Central memory CD4-positive, alpha-beta T cell (primary cell): ENCODE measurements around the gene METTL16.

Source experiments
- DNase-seq: peaks from one replicate; pipeline ENCODE4 v3.0.0; 2022

Gene METTL16

DNA sequence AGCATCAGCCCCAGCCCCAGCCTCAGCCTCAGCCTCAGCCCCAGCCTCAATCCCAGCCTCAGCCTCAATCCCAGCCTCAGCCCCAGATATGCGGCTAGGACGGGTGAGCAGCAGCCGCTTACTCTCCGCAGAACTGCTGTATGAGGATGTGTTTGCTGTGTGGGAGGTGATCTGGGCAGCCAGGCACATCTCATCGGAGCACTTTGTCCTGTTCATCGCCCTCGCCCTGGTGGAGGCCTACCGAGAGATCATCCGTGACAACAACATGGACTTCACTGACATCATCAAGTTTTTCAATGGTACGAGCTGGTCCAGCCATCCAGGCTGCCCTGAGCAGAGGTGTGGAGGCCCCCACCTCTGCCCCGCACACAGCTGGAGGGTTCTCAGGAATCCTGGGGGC lies 132.8 kb downstream of the METTL16 start:
- DNase-seq, result no peak

- no peak for DNase-seq
These were observed 134.0 kb downstream of the METTL16 start for GRCh38 chr17:2377659-2378058.

DNA sequence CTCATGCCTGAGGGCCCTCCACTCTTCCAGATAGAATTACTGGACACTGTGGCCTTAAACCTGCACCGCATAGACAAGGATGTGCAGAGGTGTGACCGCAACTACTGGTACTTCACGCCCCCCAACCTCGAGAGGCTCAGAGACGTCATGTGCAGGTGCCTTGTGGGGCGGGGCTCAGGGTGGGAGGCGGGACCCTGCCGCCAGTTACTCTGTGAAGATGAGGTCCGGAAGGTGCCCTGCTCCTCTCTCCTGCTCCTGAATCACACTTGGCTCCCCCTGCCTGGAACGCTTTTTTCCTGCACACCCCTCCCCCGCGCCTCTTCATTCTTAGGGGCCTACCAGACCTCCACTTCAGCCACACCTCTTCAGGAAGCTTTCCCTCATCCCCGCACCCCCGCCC lies 135.6 kb downstream of the METTL16 start:
- no peak for DNase-seq

- DNase-seq, result no peak
These were observed 136.3 kb downstream of the METTL16 start for GRCh38 chr17:2375406-2375805.

DNA sequence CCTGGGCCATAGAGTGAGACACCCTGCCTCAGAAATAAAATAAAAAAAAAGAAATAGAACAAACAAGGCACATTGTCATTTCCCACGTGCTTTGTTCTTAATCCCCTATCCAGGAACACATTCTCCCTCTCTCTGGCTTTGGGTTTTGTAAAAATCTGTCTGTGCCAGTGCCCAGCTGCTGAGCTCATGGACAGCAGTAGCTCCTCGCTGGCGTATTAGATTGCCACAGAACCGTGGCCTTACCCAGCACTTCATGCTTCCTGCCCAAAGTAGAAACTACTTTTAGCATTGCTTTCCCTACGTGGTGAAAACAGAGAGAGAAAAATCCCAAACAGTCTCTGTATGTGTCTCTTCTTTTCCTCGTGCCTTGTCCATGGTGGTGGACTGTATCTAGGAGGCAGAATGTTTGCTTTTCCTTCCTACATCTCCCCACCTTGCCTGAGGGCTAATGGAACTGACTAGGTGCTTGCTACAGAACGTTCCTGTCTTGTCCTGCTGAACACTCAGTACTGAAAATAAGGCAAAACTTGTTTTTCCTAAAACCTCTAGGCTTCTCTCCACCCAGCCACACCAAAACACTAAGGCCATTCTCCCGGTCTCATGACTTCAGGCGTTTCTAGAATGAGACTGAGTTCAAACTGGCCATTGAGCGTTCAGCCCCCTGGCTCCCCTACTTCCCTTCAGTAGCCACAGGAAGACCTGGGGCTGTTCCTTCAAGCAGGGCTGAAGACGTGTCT lies 137.0 kb downstream of the METTL16 start:
- no peak for DNase-seq

GRCh38 chr17:2373179-2373578 lies 138.5 kb downstream of the METTL16 start:
- DNase-seq, result no peak

DNA sequence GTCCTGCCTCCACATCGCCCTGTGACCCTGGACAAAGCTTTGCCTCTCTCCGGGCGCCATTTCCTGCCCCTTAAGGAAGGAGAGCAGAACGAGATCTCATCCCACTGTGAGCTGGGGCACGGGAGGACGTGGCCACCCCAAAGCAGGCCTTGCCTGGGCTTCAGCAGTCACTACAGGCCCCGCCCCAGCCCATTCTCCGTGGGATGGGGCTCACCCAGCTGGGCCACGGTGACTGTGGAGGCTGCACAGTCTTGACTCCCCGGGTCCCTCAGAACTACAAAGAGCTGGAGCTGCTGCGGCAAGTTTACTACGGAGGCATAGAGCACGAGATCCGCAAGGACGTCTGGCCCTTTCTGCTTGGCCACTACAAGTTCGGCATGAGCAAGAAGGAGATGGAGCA lies 139.0 kb downstream of the METTL16 start:
- no peak for DNase-seq

DNA sequence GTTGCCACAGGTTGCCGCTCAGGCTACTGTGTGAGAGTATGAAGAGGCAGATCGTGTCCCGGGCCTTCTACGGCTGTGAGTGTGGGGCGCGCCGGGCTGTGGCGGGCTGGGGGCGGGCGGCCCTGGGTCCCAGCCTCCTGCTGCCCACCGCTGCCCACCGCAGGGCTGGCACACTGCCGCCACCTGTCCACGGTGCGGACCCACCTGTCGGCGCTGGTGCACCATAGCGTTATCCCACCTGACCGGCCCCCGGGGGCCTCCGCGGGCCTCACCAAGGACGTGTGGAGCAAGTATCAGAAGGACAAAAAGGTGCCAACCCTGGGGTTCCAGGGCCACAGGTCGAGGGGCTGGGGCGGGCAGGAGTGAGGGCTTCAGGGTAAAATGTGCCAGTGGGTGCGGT lies 139.5 kb downstream of the METTL16 start:
- DNase-seq, result no peak

DNA sequence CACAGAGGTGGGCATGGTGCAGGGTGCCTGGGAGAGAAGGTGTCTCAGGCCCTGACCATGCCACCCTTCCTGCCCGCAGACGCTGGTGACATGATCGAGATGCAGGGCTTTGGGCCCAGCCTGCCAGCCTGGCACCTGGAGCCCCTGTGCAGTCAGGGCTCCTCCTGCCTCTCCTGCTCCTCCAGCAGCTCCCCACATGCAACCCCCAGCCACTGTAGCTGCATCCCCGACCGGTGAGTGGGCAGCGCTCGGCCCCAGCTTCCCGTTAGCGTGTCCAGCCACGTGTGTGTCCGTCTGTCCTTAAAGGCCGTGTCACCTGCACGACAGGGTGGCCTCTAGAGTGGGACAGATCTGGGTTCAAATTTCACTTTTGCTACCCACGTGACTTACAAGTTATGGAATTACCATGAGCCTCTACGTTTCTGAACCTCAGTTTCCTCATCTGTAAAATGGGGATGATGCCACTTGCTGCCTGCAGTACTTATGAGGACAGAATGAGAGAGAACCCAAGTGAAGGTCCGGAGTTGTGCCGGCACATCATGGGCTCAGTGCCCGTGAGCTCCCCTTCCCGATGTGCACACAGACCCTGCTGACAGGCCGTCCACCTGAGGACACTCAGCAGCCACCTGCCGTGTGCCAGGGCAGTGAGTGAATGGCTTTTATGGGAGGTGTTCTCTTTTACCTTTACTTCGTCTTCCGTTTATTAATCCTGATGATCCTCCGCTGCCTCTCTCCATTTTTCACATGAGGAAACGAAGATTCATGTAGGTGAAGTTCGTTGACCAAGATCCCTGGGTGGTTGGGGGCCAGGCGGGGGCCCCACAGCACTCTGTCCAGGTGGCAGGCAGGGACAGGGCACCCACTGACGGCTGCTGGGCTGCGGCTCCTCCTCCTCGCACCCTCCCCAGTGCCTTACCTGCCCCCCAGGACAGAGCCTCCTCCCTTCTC lies 140.2 kb downstream of the METTL16 start:
- no peak for DNase-seq

DNA sequence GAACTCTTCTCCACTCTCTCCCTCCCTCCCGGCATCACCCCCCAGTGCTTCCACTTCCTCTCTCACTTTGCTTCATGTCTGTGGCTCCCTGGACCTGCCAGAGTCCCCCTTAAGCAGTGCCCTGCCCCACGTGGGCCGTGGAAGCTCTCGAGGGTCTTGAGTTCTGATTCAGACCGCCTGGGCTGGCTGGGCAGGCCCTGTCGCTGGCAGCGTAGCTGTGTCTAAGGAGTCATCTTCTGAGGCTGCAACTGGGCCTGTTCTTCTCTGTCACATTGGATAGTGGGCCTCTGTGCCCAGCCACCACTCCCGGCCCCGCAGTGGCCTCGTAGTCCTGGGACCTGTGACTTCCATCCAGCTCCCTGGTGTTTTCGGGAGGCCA lies 141.5 kb downstream of the METTL16 start:
- DNase-seq, result no peak

GRCh38 chr17:2369551-2370210 lies 142.0 kb downstream of the METTL16 start:
- no peak for DNase-seq

- no peak for DNase-seq
These were observed 142.6 kb downstream of the METTL16 start for GRCh38 chr17:2369039-2369438.

GRCh38 chr17:2368359-2368758 lies 143.3 kb downstream of the METTL16 start:
- no peak for DNase-seq

- DNase-seq, result no peak
These were observed 144.8 kb downstream of the METTL16 start for GRCh38 chr17:2366747-2367494.
